Esophagus muscularis mucosa (tissue), 4 donors: Measurements from ENCODE around the gene MAP3K19. TPM values are rescaled to one million over a fixed set of nuclear protein-coding genes. Genes with fewer than 3 reads are reported as not detected.

Source experiments
- DNase-seq: peaks from one replicate; pipeline ENCODE4 v3.0.0-alpha.2; 2017; ENCODE audit errors: extremely low spot score
- H3K27ac ChIP-seq, 4 donors: fragments of 200-600 bp; sonication (generic); replicated peaks in 1 of 4; 1 replicate in 3 of 4; 2 replicates in 1 of 4; pipeline ENCODE4 v1.5.1; 2016 to 2019; ENCODE audit warnings: mild to moderate bottlenecking in 1 of 4
- H3K27me3 ChIP-seq, 4 donors: fragments of 200-600 bp; sonication (generic); one replicate each; pipeline versions ENCODE4 v1.5.1 to v1.6.0; 2016 to 2019
- H3K36me3 ChIP-seq, 4 donors: fragments of 200-600 bp; sonication (generic); one replicate each; pipeline ENCODE4 v1.5.1; 2016 to 2019
- H3K4me1 ChIP-seq, 4 donors: fragments of 200-600 bp; sonication (generic); one replicate each; pipeline ENCODE4 v1.5.1; 2016 to 2019
- H3K4me3 ChIP-seq, 4 donors: fragments of 200-600 bp; sonication (generic); 1 replicate in 2 of 4; 2 replicates in 2 of 4; pipeline ENCODE4 v1.5.1; 2016 to 2019; ENCODE audit warnings: mild to moderate bottlenecking in 4 of 4, moderate library complexity in 1 of 4
- H3K9me3 ChIP-seq, 4 donors: fragments of 200-600 bp; sonication (generic); 1 replicate in 3 of 4; 2 replicates in 1 of 4; pipeline ENCODE4 v1.5.1; 2016 to 2019
- EP300 ChIP-seq: sonication (generic); formaldehyde crosslinking; IDR thresholded peaks from one replicate; pipeline ENCODE4 v1.6.1; 2017; ENCODE audit warnings: antibody characterized with exemption
- POLR2A ChIP-seq: fragments of 450-650 bp; IDR thresholded peaks from one replicate; pipeline ENCODE4 v1.6.1; 2017; ENCODE audit warnings: antibody characterized with exemption, moderate library complexity, mild to moderate bottlenecking, low read depth
- POLR2AphosphoS5 ChIP-seq, 2 donors: sonication (generic); formaldehyde crosslinking; IDR thresholded peaks; one replicate each; pipeline ENCODE4 v1.6.1; 2017; ENCODE audit warnings: antibody characterized with exemption in 2 of 2
- WGBS: methylation state at CpG from one replicate; pipeline ENCODE4 v1.1.5; 2018; 5-methylcytosine and 5-hydroxymethylcytosine counted together
- intact Hi-C: fragments of 100-400 bp; cut with DNase I; formaldehyde crosslinking; loops from one replicate; pipeline ENCODE4 v1.15.1; 2023
- total RNA-seq, 4 donors: library from RNA; depleted of rRNA; stranded (reverse); fragments of >200 nt; gene quantifications; one replicate each; pipeline versions ENCODE4 v1.1.0 to v1.2.1, GENCODE V29; 2016
- TF ChIP-seq, protein P1 (sequence below), 3 experiments: fragments of 200-600 bp in 2 of 3; fragments of 450-650 bp in 1 of 3; sonication (generic) in 2 of 3; IDR thresholded peaks; one replicate each; pipeline ENCODE4 v1.5.1; 2017 to 2019; ENCODE audit warnings: antibody characterized with exemption in 3 of 3, mild to moderate bottlenecking in 2 of 3, moderate library complexity in 1 of 3

Gene MAP3K19
- total RNA-seq, 4 donors from 2014 or later = not detected

DNA sequence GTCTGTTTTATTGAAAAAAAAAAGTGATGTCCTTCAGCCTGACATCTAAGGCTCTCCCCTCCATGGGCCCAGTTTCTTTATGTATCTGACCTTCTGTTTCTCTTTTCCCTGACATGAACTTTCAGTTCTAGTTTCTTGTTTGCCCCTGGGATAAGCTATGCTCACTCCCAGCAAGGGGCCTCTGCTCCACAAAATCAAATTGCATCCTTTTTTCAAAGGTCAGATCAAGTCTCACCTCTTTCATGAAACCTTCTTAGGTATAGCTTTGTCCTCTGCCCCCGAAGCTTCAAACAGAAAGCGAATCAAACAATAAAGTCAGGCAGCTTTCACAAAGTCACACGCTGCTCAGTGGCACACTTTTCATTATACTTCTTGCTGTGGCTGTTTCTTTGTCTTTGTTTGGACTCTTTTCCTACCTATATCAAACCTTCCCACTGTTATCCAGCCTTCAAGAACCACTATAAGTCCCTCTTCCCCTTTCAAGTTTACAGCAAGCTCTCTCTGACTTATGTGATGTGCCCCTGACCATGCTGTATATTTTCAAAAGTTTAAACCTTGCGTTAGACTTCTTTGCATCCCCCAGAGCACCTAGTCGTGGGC is 23.3 kb downstream of the MAP3K19 start:
- H3K4me3 ChIP-seq = no peak overlapping the region
- no peaks in the 10 kb centered on the region for H3K9me3 ChIP-seq
- no peaks in the 10 kb centered on the region for H3K27me3 ChIP-seq
- TF ChIP-seq POLR2A (no peak), POLR2AphosphoS5 (IDR thresholded peaks at IDR 0.05) (no peak), EP300 (no peak)
- TF ChIP-seq, protein P1, sequence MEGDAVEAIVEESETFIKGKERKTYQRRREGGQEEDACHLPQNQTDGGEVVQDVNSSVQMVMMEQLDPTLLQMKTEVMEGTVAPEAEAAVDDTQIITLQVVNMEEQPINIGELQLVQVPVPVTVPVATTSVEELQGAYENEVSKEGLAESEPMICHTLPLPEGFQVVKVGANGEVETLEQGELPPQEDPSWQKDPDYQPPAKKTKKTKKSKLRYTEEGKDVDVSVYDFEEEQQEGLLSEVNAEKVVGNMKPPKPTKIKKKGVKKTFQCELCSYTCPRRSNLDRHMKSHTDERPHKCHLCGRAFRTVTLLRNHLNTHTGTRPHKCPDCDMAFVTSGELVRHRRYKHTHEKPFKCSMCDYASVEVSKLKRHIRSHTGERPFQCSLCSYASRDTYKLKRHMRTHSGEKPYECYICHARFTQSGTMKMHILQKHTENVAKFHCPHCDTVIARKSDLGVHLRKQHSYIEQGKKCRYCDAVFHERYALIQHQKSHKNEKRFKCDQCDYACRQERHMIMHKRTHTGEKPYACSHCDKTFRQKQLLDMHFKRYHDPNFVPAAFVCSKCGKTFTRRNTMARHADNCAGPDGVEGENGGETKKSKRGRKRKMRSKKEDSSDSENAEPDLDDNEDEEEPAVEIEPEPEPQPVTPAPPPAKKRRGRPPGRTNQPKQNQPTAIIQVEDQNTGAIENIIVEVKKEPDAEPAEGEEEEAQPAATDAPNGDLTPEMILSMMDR (IDR thresholded peaks at IDR 0.05) = no peak
- no peaks in the 10 kb centered on the region for H3K36me3 ChIP-seq
- intact Hi-C loops = no loop called here
- H3K27ac ChIP-seq = no peak overlapping the region
- DNase-seq = peak; percentile 57
- WGBS = 89% methylated on average over 5 of the region's 5 CpGs
- H3K4me1 ChIP-seq = no peaks in the 10 kb centered on the region

DNA sequence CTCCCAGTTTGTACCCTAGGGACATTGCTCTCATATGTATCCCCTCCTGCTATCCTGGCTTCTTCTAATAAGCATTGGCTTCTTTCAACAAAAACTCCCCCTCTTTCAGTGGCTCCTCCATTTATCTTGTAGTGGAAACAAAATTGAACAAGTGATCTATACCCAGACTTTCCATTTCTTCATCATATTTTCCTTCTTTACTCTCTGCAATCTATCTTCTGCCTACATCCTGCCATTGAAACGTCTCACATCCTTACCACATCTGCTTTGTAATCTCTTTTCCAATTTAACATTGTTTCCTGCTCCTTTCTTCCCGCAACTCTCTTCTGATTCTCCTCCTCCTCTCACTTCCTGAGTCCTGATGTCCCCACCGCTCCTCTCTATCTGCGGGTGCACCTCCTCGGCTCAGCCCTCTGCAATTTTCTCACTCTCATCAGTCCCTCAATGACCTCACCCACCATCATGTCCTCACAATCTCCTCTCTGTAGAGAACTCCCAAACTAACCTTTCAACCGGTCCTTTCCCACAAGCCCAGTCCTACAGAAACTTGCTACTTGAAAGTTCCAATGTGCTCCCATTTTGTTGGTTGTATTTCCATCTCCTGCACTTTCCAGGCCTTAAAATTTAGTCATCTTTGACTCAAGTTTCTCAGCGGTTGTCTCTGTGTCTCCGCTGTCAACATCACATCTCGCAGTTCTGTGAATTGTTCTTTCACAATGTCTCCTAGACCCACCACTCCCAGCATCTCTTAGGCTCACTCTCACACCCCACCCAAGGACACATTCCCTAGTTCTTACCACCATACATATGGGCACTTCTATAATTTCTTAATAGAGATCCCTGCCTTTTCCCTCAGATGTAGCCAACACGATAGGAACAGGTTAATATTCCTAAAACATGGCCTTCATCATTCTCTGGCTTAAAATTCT is 24.0 kb downstream of the MAP3K19 start:
- TF ChIP-seq EP300 = no peak
- TF ChIP-seq, protein P1 (IDR thresholded peaks at IDR 0.05) = no peak
- no peak for TF ChIP-seq POLR2A
- no peak for TF ChIP-seq POLR2AphosphoS5 (IDR thresholded peaks at IDR 0.05)
- 74% methylated on average over 10 of the region's 10 CpGs for WGBS
- H3K27ac ChIP-seq = no peak overlapping the region
- no peaks in the 10 kb centered on the region for H3K9me3 ChIP-seq
- no peaks in the 10 kb centered on the region for H3K27me3 ChIP-seq
- H3K36me3 ChIP-seq = no peaks in the 10 kb centered on the region
- H3K4me3 ChIP-seq = no peak overlapping the region
- peak; percentile 57 for DNase-seq
- H3K4me1 ChIP-seq = no peaks in the 10 kb centered on the region
- intact Hi-C loops = no loop called here

DNA sequence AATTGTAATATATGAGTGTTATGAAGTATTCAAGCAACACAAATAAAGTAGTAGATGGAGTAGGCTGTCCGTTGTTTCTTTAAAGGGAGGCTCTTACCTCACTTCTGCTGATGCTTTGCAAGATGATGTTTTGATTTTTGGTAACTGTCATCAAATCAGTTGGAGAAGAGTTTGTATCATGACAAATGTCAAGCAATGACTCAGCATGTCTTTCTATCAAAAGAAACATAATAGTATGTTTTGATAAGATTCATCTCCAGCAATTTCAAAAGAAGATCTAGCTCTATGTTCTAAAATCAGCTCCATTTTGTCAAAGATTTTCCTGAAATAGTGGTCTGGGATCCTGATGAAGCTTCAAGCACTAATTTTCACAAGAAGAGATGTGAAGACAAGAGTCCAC is 25.6 kb downstream of the MAP3K19 start:
- H3K36me3 ChIP-seq = no peaks in the 10 kb centered on the region
- H3K4me3 ChIP-seq = no peak overlapping the region
- no peak for DNase-seq
- 86% methylated on average over 1 of the region's 1 CpG for WGBS
- no peaks in the 10 kb centered on the region for H3K27me3 ChIP-seq
- H3K27ac ChIP-seq = no peak overlapping the region
- TF ChIP-seq POLR2AphosphoS5 (IDR thresholded peaks at IDR 0.05) = no peak
- TF ChIP-seq EP300 = no peak
- TF ChIP-seq POLR2A = no peak
- TF ChIP-seq, protein P1 (IDR thresholded peaks at IDR 0.05) = no peak
- no peaks in the 10 kb centered on the region for H3K4me1 ChIP-seq
- intact Hi-C loops = no loop called here
- no peaks in the 10 kb centered on the region for H3K9me3 ChIP-seq

DNA sequence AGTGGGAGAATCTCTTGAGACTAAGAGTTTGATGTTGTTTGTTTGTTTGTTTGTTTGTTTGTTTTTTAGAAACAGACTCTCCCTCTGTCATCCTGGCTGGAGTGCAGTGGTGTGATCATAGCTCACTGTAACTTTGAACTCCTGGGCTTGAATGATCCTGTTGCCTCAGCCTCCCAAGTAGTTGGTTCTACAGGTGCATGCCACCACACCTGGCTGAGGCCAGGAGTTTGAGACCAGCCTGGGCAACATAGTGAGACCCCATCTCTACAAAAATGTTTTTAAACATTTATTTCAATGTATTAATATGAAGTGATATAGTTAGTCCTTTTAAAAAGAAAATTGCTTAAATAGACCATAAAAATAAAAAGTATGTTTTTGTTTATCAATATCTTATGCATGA is 35.6 kb downstream of the MAP3K19 start:
- H3K36me3 ChIP-seq = no peaks in the 10 kb centered on the region
- TF ChIP-seq POLR2A (no peak), EP300 (no peak), POLR2AphosphoS5 (IDR thresholded peaks at IDR 0.05) (no peak)
- TF ChIP-seq, protein P1 (IDR thresholded peaks at IDR 0.05) = no peak
- intact Hi-C loops = no loop called here
- DNase-seq = peak; percentile 24
- no peak overlapping the region for H3K4me3 ChIP-seq
- H3K27ac ChIP-seq = no peak overlapping the region
- H3K27me3 ChIP-seq = no peaks in the 10 kb centered on the region
- no peaks in the 10 kb centered on the region for H3K4me1 ChIP-seq
- H3K9me3 ChIP-seq = peaks cover 0 to 3% (median 0%) of the 10 kb centered on the region in 4 donors
